NCI-H345 (cell line): ENCODE data around the gene TTC4.

Source experiments
- DNase-seq: peaks from one replicate; lab custom pipeline; 2025; lab: John Stamatoyannopoulos, UW

TTC4 gene

GRCh38 chr1:54703471-54703870 is 12.2 kb upstream of the TTC4 start:
- no peak for DNase-seq

- DNase-seq, result no peak
These were observed 10.5 kb upstream of the TTC4 start for GRCh38 chr1:54705153-54705552.

- no peak for DNase-seq
These were observed 9.2 kb upstream of the TTC4 start for GRCh38 chr1:54706419-54706818.

- no peak for DNase-seq
These were observed 7.3 kb upstream of the TTC4 start for GRCh38 chr1:54708385-54708784.

- no peak for DNase-seq
These were observed 5.9 kb upstream of the TTC4 start for GRCh38 chr1:54709547-54710292.

- DNase-seq, result no peak
These were observed 5.2 kb upstream of the TTC4 start for GRCh38 chr1:54710434-54710833.

GRCh38 chr1:54710841-54711240 is 4.8 kb upstream of the TTC4 start:
- DNase-seq, result no peak

- DNase-seq, result no peak
These were observed 4.1 kb upstream of the TTC4 start for GRCh38 chr1:54711536-54711935.

- no peak for DNase-seq
These were observed 674 bp upstream of the TTC4 start for GRCh38 chr1:54714881-54715492.

GRCh38 chr1:54716299-54717047 is 812 bp downstream of the TTC4 start:
- DNase-seq, result no peak

GRCh38 chr1:54721719-54722118 is 6.1 kb downstream of the TTC4 start:
- DNase-seq, result no peak

- no peak for DNase-seq
These were observed 8.3 kb downstream of the TTC4 start for GRCh38 chr1:54723985-54724384.

- no peak for DNase-seq
These were observed 9.1 kb downstream of the TTC4 start for GRCh38 chr1:54724771-54725170.

GRCh38 chr1:54728027-54728426 is 12.4 kb downstream of the TTC4 start:
- DNase-seq, result no peak

- no peak for DNase-seq
These were observed 21.0 kb downstream of the TTC4 start for GRCh38 chr1:54736685-54737084.

GRCh38 chr1:54738244-54738643 is 22.6 kb downstream of the TTC4 start:
- DNase-seq, result no peak

- no peak for DNase-seq
These were observed 25.9 kb downstream of the TTC4 start for GRCh38 chr1:54741531-54741930.

- no peak for DNase-seq
These were observed 26.6 kb downstream of the TTC4 start for GRCh38 chr1:54742282-54742681.

- no peak for DNase-seq
These were observed 28.0 kb downstream of the TTC4 start for GRCh38 chr1:54743416-54744226.

GRCh38 chr1:54744696-54745095 is 29.0 kb downstream of the TTC4 start:
- no peak for DNase-seq

- DNase-seq, result no peak
These were observed 29.6 kb downstream of the TTC4 start for GRCh38 chr1:54745274-54745673.

- DNase-seq, result no peak
These were observed 30.2 kb downstream of the TTC4 start for GRCh38 chr1:54745864-54746263.
